ENCODE data around the gene SSTR5.

The SSTR5 gene

DNA sequence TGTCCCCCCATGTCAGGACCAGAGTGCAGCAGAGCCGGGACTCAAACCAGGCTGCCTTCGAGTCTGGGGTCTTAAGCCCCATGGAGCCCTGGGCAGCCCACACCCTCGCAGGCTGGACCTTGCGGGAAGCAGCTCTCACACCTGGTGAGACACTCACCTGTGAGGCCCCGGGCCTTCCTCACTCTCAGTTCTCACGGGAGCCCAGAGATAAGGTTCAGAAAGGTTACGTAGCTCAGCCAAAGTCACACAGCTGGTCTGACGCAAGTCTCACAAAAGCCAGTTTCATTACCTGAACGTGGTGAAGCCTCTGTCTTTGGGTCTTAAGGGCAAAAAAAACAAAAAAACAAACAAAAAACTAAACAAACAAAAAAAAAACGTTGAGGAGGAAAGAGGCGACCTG lies 32.8 kb upstream of the SSTR5 start:
- Histone ChIP-seq H3K36me3 (ENCODE audit: insufficient read depth, low read length) (no peaks in the 10 kb centered on the region), H2AFZ (ENCODE audit: low read depth, low read length) (no peak overlapping the region), H3K9ac (ENCODE audit: low read depth, low read length) (no peak overlapping the region), H3K9me3 (ENCODE audit: insufficient read depth, low read length, severe bottlenecking) (peaks cover 2% of the 10 kb centered on the region), H3K4me3 (ENCODE audit: low read depth in 1 of 2, low read length in 2 of 2) (no peak overlapping the region), H3K27ac (ENCODE audit: low read length) (no peak overlapping the region), H3K4me1 (ENCODE audit: insufficient read depth, low read length) (no peaks in the 10 kb centered on the region), H3K27me3 (ENCODE audit: insufficient read depth, low read length, poor library complexity) (no peaks in the 10 kb centered on the region), H4K20me1 (ENCODE audit: insufficient read depth, low read length) (no peaks in the 10 kb centered on the region), H3K79me2 (ENCODE audit: insufficient read depth, low read length) (no peaks in the 10 kb centered on the region), H3K4me2 (ENCODE audit: insufficient read depth, low read length) (no peak overlapping the region)
- DNase-seq (no peak), ATAC-seq (ENCODE audit: insufficient read depth, low read depth) (no peak)
- TF ChIP-seq, protein P1, sequence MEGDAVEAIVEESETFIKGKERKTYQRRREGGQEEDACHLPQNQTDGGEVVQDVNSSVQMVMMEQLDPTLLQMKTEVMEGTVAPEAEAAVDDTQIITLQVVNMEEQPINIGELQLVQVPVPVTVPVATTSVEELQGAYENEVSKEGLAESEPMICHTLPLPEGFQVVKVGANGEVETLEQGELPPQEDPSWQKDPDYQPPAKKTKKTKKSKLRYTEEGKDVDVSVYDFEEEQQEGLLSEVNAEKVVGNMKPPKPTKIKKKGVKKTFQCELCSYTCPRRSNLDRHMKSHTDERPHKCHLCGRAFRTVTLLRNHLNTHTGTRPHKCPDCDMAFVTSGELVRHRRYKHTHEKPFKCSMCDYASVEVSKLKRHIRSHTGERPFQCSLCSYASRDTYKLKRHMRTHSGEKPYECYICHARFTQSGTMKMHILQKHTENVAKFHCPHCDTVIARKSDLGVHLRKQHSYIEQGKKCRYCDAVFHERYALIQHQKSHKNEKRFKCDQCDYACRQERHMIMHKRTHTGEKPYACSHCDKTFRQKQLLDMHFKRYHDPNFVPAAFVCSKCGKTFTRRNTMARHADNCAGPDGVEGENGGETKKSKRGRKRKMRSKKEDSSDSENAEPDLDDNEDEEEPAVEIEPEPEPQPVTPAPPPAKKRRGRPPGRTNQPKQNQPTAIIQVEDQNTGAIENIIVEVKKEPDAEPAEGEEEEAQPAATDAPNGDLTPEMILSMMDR (IDR thresholded peaks at IDR 0.05; ENCODE audit: borderline replicate concordance, extremely low read depth, low read length, poor library complexity, severe bottlenecking): no peak
- no peak for TF ChIP-seq EZH2 (IDR thresholded peaks at IDR 0.05; ENCODE audit: borderline replicate concordance, low read depth, low read length, severe bottlenecking)

DNA sequence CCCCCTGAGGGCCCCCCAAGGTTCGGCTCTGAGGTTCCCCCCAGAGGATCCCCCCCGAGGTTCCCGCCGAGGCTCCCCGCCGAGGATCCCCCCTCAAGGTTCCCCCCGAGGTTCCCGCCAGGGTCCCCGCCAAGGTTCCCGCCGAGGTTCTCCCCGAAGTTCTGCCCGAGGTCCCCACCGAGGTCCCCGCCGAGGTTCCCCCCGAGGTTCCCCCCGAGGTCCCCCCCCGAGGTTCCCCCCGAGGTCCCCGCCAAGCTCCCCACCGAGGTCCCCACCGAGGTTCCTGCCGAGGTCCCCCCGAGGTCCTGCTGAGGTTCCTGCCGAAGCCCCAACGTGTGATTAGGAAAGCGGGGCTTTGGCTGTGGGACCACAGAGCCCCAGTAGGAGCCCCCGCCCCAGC lies 32.2 kb upstream of the SSTR5 start:
- Histone ChIP-seq H4K20me1 (ENCODE audit: insufficient read depth, low read length) (no peaks in the 10 kb centered on the region), H3K79me2 (ENCODE audit: insufficient read depth, low read length) (no peaks in the 10 kb centered on the region), H3K4me3 (ENCODE audit: low read depth in 1 of 2, low read length in 2 of 2) (no peak overlapping the region), H3K4me2 (ENCODE audit: insufficient read depth, low read length) (no peak overlapping the region), H3K36me3 (ENCODE audit: insufficient read depth, low read length) (no peaks in the 10 kb centered on the region), H3K4me1 (ENCODE audit: insufficient read depth, low read length) (no peaks in the 10 kb centered on the region), H3K9ac (ENCODE audit: low read depth, low read length) (no peak overlapping the region), H3K27ac (ENCODE audit: low read length) (no peak overlapping the region), H3K27me3 (ENCODE audit: insufficient read depth, low read length, poor library complexity) (no peaks in the 10 kb centered on the region), H3K9me3 (ENCODE audit: insufficient read depth, low read length, severe bottlenecking) (peaks cover 2% of the 10 kb centered on the region), H2AFZ (ENCODE audit: low read depth, low read length) (no peak overlapping the region)
- no peak for TF ChIP-seq EZH2 (IDR thresholded peaks at IDR 0.05; ENCODE audit: borderline replicate concordance, low read depth, low read length, severe bottlenecking)
- TF ChIP-seq, protein P1 (IDR thresholded peaks at IDR 0.05; ENCODE audit: borderline replicate concordance, extremely low read depth, low read length, poor library complexity, severe bottlenecking): no peak
- no peak for DNase-seq
- no peak for ATAC-seq (ENCODE audit: insufficient read depth, low read depth)

DNA sequence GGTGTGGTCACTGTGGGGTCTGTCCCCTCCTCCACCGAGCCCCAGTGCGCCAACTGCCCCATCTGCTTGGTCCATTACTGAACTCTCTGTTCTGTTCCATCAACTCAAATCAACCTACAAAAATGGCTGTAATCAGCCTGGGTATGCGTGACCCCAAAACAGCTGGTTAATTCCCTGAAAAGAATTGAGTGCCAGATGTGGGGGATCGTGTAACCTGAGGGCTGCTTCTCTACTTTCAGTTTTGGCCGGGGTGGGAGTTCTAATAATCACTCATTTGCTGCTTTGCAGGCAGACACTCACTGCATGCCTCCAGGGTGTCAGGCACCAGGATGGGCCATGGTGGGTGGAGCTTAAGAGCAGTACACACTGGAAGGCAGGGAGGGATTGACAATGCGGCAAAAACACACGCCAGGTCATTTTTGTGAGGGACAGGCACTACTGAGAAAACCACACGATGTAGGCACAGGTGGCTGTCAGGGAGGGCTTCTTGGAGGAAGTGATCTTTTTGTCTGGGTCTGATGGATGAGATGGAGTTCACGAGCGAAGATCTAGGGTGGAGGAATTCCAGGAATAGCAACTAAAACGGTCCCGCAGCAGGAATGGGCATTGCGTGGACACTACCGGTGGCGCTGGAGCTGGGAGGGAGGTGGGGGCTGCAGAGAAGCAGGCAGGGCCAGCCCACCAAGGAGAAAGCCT lies 30.4 kb upstream of the SSTR5 start:
- H3K4me3 ChIP-seq (ENCODE audit: low read depth in 1 of 2, low read length in 2 of 2): no peak overlapping the region
- no peaks in the 10 kb centered on the region for H4K20me1 ChIP-seq (ENCODE audit: insufficient read depth, low read length)
- no peaks in the 10 kb centered on the region for H3K36me3 ChIP-seq (ENCODE audit: insufficient read depth, low read length)
- DNase-seq: no peak
- no peak overlapping the region for H2AFZ ChIP-seq (ENCODE audit: low read depth, low read length)
- H3K9ac ChIP-seq (ENCODE audit: low read depth, low read length): no peak overlapping the region
- no peak overlapping the region for H3K27ac ChIP-seq (ENCODE audit: low read length)
- H3K9me3 ChIP-seq (ENCODE audit: insufficient read depth, low read length, severe bottlenecking): peaks cover 2% of the 10 kb centered on the region
- H3K27me3 ChIP-seq (ENCODE audit: insufficient read depth, low read length, poor library complexity): no peaks in the 10 kb centered on the region
- no peaks in the 10 kb centered on the region for H3K79me2 ChIP-seq (ENCODE audit: insufficient read depth, low read length)
- no peak for TF ChIP-seq EZH2 (IDR thresholded peaks at IDR 0.05; ENCODE audit: borderline replicate concordance, low read depth, low read length, severe bottlenecking)
- no peak for ATAC-seq (ENCODE audit: insufficient read depth, low read depth)
- H3K4me1 ChIP-seq (ENCODE audit: insufficient read depth, low read length): no peaks in the 10 kb centered on the region
- no peak overlapping the region for H3K4me2 ChIP-seq (ENCODE audit: insufficient read depth, low read length)

DNA sequence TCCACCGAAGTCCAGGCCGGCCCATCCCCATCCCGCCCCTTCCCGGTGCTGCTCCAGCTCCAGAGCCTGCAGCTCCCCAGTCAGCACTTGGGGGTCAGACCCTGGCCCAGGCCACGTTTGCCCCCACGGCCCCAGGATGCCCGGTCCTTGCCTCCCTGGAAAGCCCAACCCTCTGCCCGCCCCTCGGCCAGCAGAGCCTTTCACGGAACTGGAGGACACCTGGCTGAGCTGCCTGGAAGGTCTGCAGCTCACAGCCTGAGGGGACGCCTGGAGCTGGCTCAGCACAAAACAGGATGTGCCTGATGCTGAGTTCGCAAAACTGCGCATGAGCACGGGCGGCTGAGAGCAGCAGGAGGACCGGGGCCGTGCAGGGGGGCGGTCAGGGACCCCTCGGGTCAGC lies 29.7 kb upstream of the SSTR5 start:
- Histone ChIP-seq H3K27ac (ENCODE audit: low read length) (no peak overlapping the region), H3K9me3 (ENCODE audit: insufficient read depth, low read length, severe bottlenecking) (peaks cover 2% of the 10 kb centered on the region), H3K79me2 (ENCODE audit: insufficient read depth, low read length) (no peaks in the 10 kb centered on the region), H3K4me2 (ENCODE audit: insufficient read depth, low read length) (no peak overlapping the region), H2AFZ (ENCODE audit: low read depth, low read length) (no peak overlapping the region), H3K4me3 (ENCODE audit: low read depth in 1 of 2, low read length in 2 of 2) (no peak overlapping the region), H3K36me3 (ENCODE audit: insufficient read depth, low read length) (no peaks in the 10 kb centered on the region), H3K4me1 (ENCODE audit: insufficient read depth, low read length) (no peaks in the 10 kb centered on the region), H3K27me3 (ENCODE audit: insufficient read depth, low read length, poor library complexity) (no peaks in the 10 kb centered on the region), H3K9ac (ENCODE audit: low read depth, low read length) (no peak overlapping the region), H4K20me1 (ENCODE audit: insufficient read depth, low read length) (no peaks in the 10 kb centered on the region)
- no peak for DNase-seq
- TF ChIP-seq, protein P1 (IDR thresholded peaks at IDR 0.05; ENCODE audit: borderline replicate concordance, extremely low read depth, low read length, poor library complexity, severe bottlenecking): no peak
- TF ChIP-seq EZH2 (IDR thresholded peaks at IDR 0.05; ENCODE audit: borderline replicate concordance, low read depth, low read length, severe bottlenecking): no peak
- no peak for ATAC-seq (ENCODE audit: insufficient read depth, low read depth)

All from DND-41 (cell line).